MM.1S (cell line): ENCODE data around the gene OSGEP.

ENCODE experiments used
- CTCF ChIP-seq: fragments of 300-600 bp; sonication (generic); IDR thresholded peaks from 2 replicates; pipeline ENCODE4 v1.5.1; 2016; ENCODE audit warnings: antibody characterized with exemption, low read length, mixed read lengths
- EZH2 ChIP-seq: fragments of 300-600 bp; sonication (generic); optimal IDR thresholded peaks from 2 replicates; pipeline ENCODE3; 2017; ENCODE audit warnings: low read depth, mild to moderate bottlenecking, antibody characterized with exemption, low read length, mixed read lengths

DNA sequence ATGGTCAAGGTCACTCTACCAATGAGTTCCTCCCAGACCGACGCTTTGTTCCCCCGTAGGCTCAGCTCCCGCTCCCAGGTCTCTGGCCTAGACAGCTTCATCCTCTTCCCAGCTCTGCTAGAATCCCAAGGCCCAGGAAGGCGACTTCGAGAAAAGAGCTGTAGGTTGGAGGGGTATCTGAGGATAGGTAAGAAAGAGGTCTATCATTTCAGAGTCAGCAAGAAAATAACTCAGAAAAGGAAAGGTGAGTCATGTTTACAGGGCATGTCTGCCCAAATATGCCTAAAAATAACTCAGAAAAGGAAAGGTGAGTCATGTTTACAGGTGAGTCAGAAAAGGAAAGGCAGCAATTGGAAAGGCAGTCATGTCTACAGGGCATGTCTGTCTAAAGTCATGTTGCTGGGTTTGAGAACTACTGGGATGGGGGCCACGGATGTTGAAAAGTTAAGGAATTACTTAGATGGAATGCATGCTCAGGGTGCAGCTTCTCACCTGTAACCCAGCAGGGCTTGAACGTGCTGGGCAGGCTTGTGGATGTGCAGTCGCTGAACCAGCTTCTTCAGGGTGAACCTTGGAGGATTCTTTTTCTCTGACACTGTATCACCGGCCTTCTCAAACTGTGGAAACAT is 53.5 kb downstream of the OSGEP start:
- TF ChIP-seq CTCF (no peak), EZH2 (no peak)
